NOMO-1 treated with dmso at 0.1 percent for 144 hours (cell line): Measurements from ENCODE around the gene SPRY1.

Experiments
- DNase-seq: peaks from one replicate; lab custom pipeline; 2025; ENCODE audit not compliant: unreplicated experiment; lab: John Stamatoyannopoulos, UW

The SPRY1 gene

DNA sequence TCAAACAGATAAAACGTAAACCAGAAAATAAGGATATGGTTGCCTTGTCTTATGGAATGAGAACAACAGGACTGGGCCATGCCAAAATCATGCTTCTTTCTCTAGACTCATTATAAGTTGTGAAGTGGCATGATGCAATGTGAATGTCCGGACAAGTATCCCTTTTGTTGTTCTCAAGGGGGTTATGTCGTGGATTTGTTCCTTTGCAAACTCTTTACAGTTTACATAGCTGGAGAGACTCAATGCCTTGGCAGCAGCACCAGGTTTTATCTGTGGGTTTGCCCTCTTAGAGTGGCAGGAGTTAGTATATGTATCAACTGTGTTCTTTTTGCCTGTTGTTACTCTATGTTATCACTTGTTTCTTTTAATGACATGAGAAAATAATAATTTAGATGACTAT, 41.4 kb downstream of the SPRY1 start:
- DNase-seq: no peak

DNA sequence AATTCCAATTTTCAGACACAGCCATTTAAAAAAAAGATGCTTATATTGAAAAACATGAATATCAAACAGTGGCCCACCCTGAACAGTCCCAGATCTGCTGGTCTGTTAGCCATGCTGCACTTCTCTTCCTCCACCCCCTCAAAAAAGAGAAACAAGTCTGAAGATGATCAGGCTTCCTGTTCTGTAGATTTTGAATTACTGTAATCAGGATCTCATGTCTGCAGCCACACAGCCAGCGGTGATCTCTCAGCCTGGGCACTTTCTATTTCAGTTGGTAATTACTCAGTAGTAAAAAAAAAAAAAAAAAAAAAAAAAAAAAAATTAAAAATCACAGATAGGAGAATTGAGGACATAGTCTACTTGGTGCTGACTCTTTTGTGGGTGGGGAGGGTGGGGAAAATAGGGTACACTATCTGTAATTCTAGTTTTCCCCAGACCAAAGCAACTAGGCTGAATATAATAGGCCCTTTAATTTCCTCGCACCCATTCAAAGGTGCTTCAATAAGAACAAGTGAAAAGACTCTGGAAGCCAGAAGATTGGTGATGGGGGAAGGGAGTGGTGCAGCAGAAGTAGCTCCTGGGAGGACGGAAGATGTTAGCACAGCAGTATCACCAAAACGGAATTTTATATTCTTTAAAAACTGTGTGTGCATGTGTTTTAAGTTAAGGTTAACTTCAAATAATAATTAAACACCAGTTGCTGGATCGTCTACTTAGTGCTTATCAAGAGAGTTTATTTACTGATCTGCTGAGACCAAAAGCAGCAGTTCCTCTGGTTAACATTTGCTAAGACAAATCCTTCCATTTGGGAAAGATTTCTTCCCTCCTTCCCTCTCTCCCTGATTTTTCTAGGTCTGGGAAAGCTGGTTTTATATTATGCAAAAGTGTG, 47.0 kb downstream of the SPRY1 start:
- peak; percentile 48 for DNase-seq

DNA sequence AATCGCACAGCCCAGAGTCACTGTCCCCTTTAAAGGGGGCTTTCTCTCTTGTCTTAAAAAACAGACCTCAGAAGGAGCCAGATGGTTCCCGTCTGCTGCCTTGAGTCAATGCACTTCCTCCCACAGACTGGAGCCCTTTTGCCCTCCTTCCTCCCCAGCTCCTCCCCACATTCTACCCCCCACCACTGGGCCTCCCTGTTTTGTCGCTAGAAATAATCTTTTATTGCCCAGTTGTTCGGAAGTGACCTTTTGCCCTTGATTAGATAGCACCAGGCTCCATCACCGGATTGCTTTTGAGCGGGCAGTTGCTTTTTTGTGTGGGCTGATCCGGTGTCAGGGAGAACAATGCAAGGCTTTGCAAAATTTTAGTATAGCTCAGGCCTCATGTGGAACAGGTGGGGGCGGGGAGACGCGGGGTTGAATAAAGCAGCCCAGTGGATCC, 47.7 kb downstream of the SPRY1 start:
- DNase-seq: peak; percentile 64

DNA sequence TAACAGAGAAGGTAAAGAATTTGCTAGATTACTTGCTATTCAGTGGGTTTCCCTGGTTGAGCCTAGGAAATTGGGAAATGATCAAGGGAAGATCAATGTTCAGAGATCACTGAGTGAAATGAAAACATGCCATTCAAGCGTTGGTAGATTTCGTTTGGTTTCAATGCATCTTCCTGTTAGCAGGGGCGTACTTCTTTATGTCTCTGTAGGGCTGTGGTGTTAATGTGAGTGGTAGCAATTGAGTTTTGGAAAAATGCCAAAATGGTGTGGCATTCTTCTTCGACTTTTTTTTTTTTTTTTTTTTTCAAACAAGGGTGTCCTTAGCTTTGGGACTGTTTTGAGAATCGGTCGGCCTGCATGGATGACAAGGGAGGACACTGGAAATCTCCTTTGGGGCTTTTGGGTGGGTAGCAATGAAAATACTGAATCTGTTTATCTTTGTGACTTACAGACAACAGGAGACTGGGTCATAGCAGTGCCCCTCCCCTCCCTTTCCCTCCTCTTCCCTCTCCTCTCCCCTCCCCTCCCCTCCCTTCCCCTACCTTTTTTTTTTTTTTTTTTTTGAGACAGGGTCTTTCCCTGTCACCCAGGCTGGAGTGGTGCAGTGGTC, 50.4 kb downstream of the SPRY1 start:
- no peak for DNase-seq

DNA sequence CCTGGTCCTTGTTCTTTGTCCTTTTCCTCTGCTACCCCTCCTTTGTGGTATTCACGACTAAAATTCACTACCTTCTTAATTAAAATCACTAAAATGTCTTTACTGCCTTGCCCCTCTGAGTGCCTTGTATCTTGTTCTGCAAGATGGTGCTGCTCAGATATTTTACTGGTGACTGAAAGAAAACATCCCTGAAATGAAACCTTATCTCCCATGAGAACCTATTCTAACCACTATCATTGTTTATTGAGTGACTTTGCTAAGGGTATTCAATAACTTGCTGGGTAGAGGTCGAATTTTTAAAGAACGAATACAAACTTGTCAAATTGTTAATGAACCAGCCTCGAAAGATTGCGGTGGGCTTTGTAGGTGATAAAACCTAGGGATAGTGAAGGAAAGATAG, 52.8 kb downstream of the SPRY1 start:
- DNase-seq: no peak

DNA sequence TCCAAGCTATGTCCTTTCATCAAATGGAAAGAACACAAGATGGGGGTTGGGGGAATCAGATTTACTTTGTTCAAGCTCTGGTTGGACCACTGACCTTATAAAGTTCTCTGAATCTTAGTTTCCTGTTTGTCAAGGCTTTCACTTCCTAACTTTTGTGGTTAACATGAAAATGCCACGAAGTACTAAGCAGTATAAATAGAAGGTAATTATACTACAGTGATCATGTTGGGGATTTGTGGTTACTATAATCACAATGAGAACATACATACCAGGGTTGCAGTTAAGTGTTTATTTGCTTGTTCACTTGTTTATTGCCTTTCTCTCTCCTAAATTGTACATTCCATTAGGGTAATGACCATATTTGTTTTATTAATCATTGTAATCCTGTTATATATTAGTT, 53.2 kb downstream of the SPRY1 start:
- DNase-seq: peak; percentile 64

DNA sequence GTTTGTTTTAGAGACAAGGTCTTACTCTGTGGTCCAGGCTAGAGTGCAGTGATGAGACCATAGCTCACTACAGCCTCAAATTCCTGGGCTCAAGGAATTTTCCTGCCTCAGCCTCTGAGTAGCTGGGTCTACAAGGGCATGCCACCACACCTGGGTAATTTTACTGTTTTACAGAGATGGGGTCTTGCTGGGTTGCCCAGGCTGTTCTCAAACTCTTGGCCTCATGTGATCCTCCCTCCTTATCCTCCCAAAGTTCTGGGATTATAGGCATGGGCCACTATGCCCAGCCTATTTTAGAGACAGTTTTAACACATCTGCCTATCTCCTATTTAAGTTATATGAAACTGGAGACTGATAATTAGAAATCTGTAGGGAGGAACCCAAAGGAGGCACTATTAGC, 53.8 kb downstream of the SPRY1 start:
- DNase-seq: no peak

DNA sequence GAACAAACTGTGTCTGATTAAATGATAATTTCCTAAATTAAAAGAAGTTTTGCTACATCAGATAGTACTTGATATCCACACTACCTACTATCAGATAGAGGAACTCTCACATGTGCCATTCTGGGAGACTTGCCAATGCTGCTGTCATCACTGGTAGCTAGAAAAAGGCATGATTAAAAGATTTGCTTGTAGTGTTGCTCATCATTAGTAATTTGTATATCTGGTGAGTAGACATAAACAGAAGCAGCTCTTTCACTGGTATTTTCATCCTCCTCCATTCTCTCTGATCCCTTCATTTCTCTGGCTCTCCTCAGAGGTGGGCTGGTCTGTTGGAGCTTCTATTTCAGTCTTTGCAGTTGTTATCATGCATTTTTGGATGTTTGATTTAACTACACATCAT, 56.0 kb downstream of the SPRY1 start:
- DNase-seq: no peak

DNA sequence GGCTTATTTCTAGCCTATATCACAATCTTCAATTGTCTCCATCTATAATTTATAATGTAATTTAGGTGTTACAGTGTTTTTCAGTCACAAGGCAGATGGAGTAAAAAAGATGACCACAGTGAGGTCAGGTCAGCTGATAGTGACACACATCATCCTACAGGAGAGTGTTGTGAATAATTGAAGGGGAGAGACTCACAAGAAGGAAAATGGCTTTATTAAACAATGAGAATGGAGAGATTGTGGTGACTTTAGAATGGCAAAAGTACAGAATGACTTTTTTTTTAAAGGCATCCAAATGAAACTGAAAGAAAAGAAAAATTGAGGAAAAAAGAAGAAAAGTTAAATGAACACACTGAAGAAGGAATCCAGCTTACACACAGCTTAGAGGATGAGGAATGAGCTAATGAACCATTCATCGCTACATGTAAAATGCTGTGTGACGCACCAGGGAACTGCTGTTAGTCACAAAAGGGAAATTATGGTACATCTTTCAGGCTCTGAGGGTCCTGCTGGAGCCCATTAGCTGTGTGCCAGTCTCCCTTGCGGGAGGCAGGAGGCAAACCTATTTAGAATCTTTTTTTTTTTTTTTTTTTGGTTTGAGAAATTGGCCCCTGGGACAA, 56.6 kb downstream of the SPRY1 start:
- DNase-seq: no peak
